HepG2 (cell line): ENCODE data around the gene CIROP. TPM values are rescaled to one million over a fixed set of nuclear protein-coding genes. Genes with fewer than 3 reads are reported as not detected.

Experiments
- AGO1 ChIP-seq: fragments of 200-400 bp; formaldehyde crosslinking; IDR thresholded peaks from 2 replicates; pipeline ENCODE4 v1.6.1; 2017; ENCODE audit warnings: mild to moderate bottlenecking, low read depth, low read length, moderate library complexity; ENCODE audit not compliant: poor library complexity, severe bottlenecking
- ARID5B ChIP-seq: IDR thresholded peaks from 2 replicates; pipeline ENCODE4 v1.4.0; 2020; ENCODE audit warnings: mild to moderate bottlenecking, missing genetic modification reagents
- DR1 ChIP-seq: sonication (generic); formaldehyde crosslinking; IDR thresholded peaks from 2 replicates; pipeline ENCODE4 v1.8.0; 2021; ENCODE audit warnings: mild to moderate bottlenecking, missing genetic modification reagents, inconsistent platforms
- JUND ChIP-seq: sonication (generic); formaldehyde crosslinking; IDR thresholded peaks from 2 replicates; pipeline ENCODE4 v1.8.0; 2022; ENCODE audit warnings: mild to moderate bottlenecking, missing genetic modification reagents
- KLF12 ChIP-seq: sonication (generic); formaldehyde crosslinking; IDR thresholded peaks from 2 replicates; pipeline ENCODE4 v1.4.0; 2020; ENCODE audit warnings: missing genetic modification reagents, borderline replicate concordance
- MAFG ChIP-seq: sonication (generic); formaldehyde crosslinking; IDR thresholded peaks from 2 replicates; pipeline ENCODE4 v1.5.1; 2020; ENCODE audit warnings: mild to moderate bottlenecking, missing genetic modification reagents
- NBN ChIP-seq: fragments of 450-650 bp; conservative IDR thresholded peaks from 2 replicates; pipeline ENCODE4 v1.6.1; 2017
- RNF2 ChIP-seq: fragments of 450-650 bp; conservative IDR thresholded peaks from 2 replicates; pipeline ENCODE4 v1.6.1; 2016; ENCODE audit warnings: low read depth
- RXRB ChIP-seq: IDR thresholded peaks from 2 replicates; pipeline ENCODE4 v1.6.1; 2016; ENCODE audit warnings: borderline replicate concordance, missing genetic modification reagents, missing compliant biosample characterization
- TEAD3 ChIP-seq: optimal IDR thresholded peaks from 2 replicates; pipeline ENCODE3; 2016; ENCODE audit warnings: borderline replicate concordance
- ZNF235 ChIP-seq: sonication (generic); formaldehyde crosslinking; IDR thresholded peaks from 2 replicates; pipeline ENCODE4 v1.8.1; 2023; ENCODE audit warnings: mild to moderate bottlenecking, missing genetic modification reagents, borderline replicate concordance
- ZNF615 ChIP-seq: sonication (generic); formaldehyde crosslinking; IDR thresholded peaks from 2 replicates; pipeline ENCODE4 v1.5.0; 2020; ENCODE audit warnings: mild to moderate bottlenecking, missing genetic modification reagents, borderline replicate concordance
- ZNF619 ChIP-seq: sonication (generic); formaldehyde crosslinking; IDR thresholded peaks from 2 replicates; pipeline ENCODE4 v1.4.0; 2020; ENCODE audit warnings: mild to moderate bottlenecking, missing genetic modification reagents
- polyA plus RNA-seq, 8 experiments: library from polyadenylated mRNA; depleted of rRNA in 3 of 8; stranded (reverse) in 7 of 8; unstranded in 1 of 8; fragments of >200 nt; fragmentation: Illumina TruSeq in 4 of 8; extraction: Trizol in 4 of 8; gene quantifications; 2 replicates each; pipeline versions ENCODE4 v1.2.1 to v1.2.3, GENCODE V29; 2011 to 2016; ENCODE audit warnings: low read depth in 4 of 8, missing spikeins in 1 of 8, mixed read lengths in 1 of 8; ENCODE audit not compliant: insufficient read depth in 1 of 8
- total RNA-seq, 5 experiments: library from RNA; depleted of rRNA; stranded (reverse); fragments of >200 nt; fragmentation: Illumina TruSeq; extraction: Trizol; gene quantifications; 2 replicates each; pipeline ENCODE4 v1.2.3, GENCODE V29; 2016; ENCODE audit warnings: low read depth in 1 of 5
- TF ChIP-seq, protein P1 (sequence below), 2 experiments: fragments of 450-650 bp in 1 of 2; sonication (generic) in 1 of 2; formaldehyde crosslinking; IDR thresholded peaks; 2 replicates each; pipeline versions ENCODE4 v1.5.0 to v1.8.0; 2020 to 2022; ENCODE audit warnings: mild to moderate bottlenecking in 1 of 2, missing genetic modification reagents in 1 of 2
- TF ChIP-seq, protein P2 (sequence below): sonication (generic); formaldehyde crosslinking; IDR thresholded peaks from 2 replicates; pipeline ENCODE4; 2020; ENCODE audit warnings: missing genetic modification reagents, mild to moderate bottlenecking, borderline replicate concordance
- TF ChIP-seq, protein P3 (sequence below): sonication (generic); formaldehyde crosslinking; IDR thresholded peaks from 2 replicates; pipeline ENCODE4 v1.9.0; 2022; ENCODE audit warnings: missing genetic modification reagents, mild to moderate bottlenecking, borderline replicate concordance

Gene CIROP
- total and polyA plus RNA-seq, 2 of the 13 experiments (the other 11 are each of a cell fraction or from before 2014, with no cell fraction given) = 0.07 TPM; not detected in 1

GRCh38 chr14:23057757-23058653 is 46.8 kb downstream of the CIROP start (continued):
- TF ChIP-seq ARID5B (CRISPR knock-in tag) = peak; percentile 72
- TF ChIP-seq, protein P1, sequence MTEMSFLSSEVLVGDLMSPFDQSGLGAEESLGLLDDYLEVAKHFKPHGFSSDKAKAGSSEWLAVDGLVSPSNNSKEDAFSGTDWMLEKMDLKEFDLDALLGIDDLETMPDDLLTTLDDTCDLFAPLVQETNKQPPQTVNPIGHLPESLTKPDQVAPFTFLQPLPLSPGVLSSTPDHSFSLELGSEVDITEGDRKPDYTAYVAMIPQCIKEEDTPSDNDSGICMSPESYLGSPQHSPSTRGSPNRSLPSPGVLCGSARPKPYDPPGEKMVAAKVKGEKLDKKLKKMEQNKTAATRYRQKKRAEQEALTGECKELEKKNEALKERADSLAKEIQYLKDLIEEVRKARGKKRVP (CRISPR knock-in tag; IDR thresholded peaks at IDR 0.05) = peak in 1 of 2 experiments; percentile 73; a peak in 2 of 4 replicates
- no peak for TF ChIP-seq NBN
- 0 out of 2 replicates have a peak, but pooled peaks have one; percentile 35 for TF ChIP-seq RNF2
- no peak for TF ChIP-seq MAFG (CRISPR knock-in tag)
- TF ChIP-seq DR1 (CRISPR knock-in tag) = no peak; the same call in 1 of the 2 replicates
- TF ChIP-seq ZNF615 = 0 out of 2 replicates have a peak, but pooled peaks have one; percentile 76
- TF ChIP-seq JUND = no peak
- TF ChIP-seq AGO1 = peak; percentile 98
- peak; percentile 78 for TF ChIP-seq TEAD3 (CRISPR knock-in tag)
- peak; percentile 88 for TF ChIP-seq ZNF235
- TF ChIP-seq RXRB = peak; percentile 73; the same call in 1 of the 2 replicates
- TF ChIP-seq KLF12 (CRISPR knock-in tag) = peak; percentile 93
- peak; percentile 96 for TF ChIP-seq ZNF619 (CRISPR knock-in tag)
- TF ChIP-seq, protein P2, sequence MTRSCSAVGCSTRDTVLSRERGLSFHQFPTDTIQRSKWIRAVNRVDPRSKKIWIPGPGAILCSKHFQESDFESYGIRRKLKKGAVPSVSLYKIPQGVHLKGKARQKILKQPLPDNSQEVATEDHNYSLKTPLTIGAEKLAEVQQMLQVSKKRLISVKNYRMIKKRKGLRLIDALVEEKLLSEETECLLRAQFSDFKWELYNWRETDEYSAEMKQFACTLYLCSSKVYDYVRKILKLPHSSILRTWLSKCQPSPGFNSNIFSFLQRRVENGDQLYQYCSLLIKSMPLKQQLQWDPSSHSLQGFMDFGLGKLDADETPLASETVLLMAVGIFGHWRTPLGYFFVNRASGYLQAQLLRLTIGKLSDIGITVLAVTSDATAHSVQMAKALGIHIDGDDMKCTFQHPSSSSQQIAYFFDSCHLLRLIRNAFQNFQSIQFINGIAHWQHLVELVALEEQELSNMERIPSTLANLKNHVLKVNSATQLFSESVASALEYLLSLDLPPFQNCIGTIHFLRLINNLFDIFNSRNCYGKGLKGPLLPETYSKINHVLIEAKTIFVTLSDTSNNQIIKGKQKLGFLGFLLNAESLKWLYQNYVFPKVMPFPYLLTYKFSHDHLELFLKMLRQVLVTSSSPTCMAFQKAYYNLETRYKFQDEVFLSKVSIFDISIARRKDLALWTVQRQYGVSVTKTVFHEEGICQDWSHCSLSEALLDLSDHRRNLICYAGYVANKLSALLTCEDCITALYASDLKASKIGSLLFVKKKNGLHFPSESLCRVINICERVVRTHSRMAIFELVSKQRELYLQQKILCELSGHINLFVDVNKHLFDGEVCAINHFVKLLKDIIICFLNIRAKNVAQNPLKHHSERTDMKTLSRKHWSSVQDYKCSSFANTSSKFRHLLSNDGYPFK (CRISPR knock-in tag) = peak; percentile 88
- TF ChIP-seq, protein P3, sequence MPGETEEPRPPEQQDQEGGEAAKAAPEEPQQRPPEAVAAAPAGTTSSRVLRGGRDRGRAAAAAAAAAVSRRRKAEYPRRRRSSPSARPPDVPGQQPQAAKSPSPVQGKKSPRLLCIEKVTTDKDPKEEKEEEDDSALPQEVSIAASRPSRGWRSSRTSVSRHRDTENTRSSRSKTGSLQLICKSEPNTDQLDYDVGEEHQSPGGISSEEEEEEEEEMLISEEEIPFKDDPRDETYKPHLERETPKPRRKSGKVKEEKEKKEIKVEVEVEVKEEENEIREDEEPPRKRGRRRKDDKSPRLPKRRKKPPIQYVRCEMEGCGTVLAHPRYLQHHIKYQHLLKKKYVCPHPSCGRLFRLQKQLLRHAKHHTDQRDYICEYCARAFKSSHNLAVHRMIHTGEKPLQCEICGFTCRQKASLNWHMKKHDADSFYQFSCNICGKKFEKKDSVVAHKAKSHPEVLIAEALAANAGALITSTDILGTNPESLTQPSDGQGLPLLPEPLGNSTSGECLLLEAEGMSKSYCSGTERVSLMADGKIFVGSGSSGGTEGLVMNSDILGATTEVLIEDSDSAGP (CRISPR knock-in tag) = peak; percentile 89
